Ishikawa (cell line): Measurements from ENCODE around the gene TLK1.

ENCODE experiments used
- CEBPB ChIP-seq: IDR thresholded peaks from 2 replicates; pipeline ENCODE4 v1.6.1; 2012
- CREB1 ChIP-seq: IDR thresholded peaks from 2 replicates; pipeline ENCODE4 v1.6.1; 2012; ENCODE audit warnings: low read depth
- EGR1 ChIP-seq: IDR thresholded peaks from 2 replicates; pipeline ENCODE4 v1.6.1; 2012
- EP300 ChIP-seq: IDR thresholded peaks from 2 replicates; pipeline ENCODE4 v1.6.1; 2012; ENCODE audit warnings: borderline replicate concordance
- FOXM1 ChIP-seq: IDR thresholded peaks from 2 replicates; pipeline ENCODE4 v1.6.1; 2012; ENCODE audit warnings: low read depth, borderline replicate concordance
- MAX ChIP-seq: IDR thresholded peaks from 2 replicates; pipeline ENCODE4 v1.6.1; 2012
- NFIC ChIP-seq: IDR thresholded peaks from 2 replicates; pipeline ENCODE4 v1.6.1; 2012
- RAD21 ChIP-seq: IDR thresholded peaks from 2 replicates; pipeline ENCODE4 v1.6.1; 2012; ENCODE audit warnings: low read depth
- REST ChIP-seq: IDR thresholded peaks from 2 replicates; pipeline ENCODE4 v1.6.1; 2012; ENCODE audit warnings: low read depth, mild to moderate bottlenecking
- TAF1 ChIP-seq: IDR thresholded peaks from 2 replicates; pipeline ENCODE4 v1.6.1; 2012; ENCODE audit warnings: low read depth, mild to moderate bottlenecking
- TCF12 ChIP-seq: IDR thresholded peaks from 2 replicates; pipeline ENCODE4 v1.6.1; 2012; ENCODE audit warnings: low read depth
- TEAD4 ChIP-seq: IDR thresholded peaks from 2 replicates; pipeline ENCODE4 v1.6.1; 2012
- YY1 ChIP-seq: IDR thresholded peaks from 2 replicates; pipeline ENCODE4 v1.6.1; 2012; ENCODE audit warnings: low read depth
- ZBTB7A ChIP-seq: IDR thresholded peaks from 2 replicates; pipeline ENCODE4 v1.6.1; 2012; ENCODE audit warnings: low read depth
- TF ChIP-seq, protein P1 (sequence below): IDR thresholded peaks from 2 replicates; pipeline ENCODE4 v1.6.1; 2012

The TLK1 gene

GRCh38 chr2:171132086-171132485, 28.6 kb downstream of the TLK1 start:
- no peak for TF ChIP-seq YY1
- no peak for TF ChIP-seq RAD21
- no peak for TF ChIP-seq TCF12
- no peak for TF ChIP-seq CEBPB
- no peak for TF ChIP-seq TEAD4
- TF ChIP-seq EP300: no peak
- no peak for TF ChIP-seq MAX
- TF ChIP-seq EGR1: no peak
- TF ChIP-seq REST: no peak
- TF ChIP-seq TAF1: no peak
- TF ChIP-seq FOXM1: no peak
- no peak for TF ChIP-seq CREB1
- no peak for TF ChIP-seq NFIC
- no peak for TF ChIP-seq ZBTB7A
- TF ChIP-seq, protein P1, sequence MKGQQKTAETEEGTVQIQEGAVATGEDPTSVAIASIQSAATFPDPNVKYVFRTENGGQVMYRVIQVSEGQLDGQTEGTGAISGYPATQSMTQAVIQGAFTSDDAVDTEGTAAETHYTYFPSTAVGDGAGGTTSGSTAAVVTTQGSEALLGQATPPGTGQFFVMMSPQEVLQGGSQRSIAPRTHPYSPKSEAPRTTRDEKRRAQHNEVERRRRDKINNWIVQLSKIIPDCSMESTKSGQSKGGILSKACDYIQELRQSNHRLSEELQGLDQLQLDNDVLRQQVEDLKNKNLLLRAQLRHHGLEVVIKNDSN: no peak

- no peak for TF ChIP-seq ZBTB7A
- TF ChIP-seq TCF12: no peak
- TF ChIP-seq, protein P1: no peak
- no peak for TF ChIP-seq CEBPB
- no peak for TF ChIP-seq EGR1
- TF ChIP-seq TAF1: no peak
- no peak for TF ChIP-seq TEAD4
- no peak for TF ChIP-seq CREB1
These were observed 32.2 kb downstream of the TLK1 start for GRCh38 chr2:171128461-171128860.

DNA sequence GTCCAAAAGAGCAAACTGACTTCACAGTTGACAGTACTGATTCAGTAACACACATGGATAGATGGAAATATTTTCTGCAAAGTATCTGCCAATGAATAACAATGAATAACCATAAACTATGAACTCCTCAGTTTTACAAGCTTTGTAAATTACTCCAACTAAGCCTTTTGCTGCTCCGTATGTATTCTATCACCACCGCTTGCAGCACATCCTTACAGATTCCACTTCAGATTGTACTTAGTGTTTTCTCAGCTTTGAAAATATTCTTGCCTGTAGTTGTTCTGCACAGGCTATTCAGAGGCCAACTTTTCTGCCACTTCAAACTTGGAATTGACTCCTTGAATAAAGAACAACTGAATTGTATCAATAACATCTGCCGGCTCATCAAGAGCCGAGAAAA, 36.2 kb downstream of the TLK1 start:
- TF ChIP-seq CEBPB (no peak), NFIC (no peak), FOXM1 (no peak), CREB1 (no peak), RAD21 (no peak), YY1 (no peak), EP300 (no peak), ZBTB7A (no peak), TAF1 (no peak), MAX (no peak), REST (no peak)
- TF ChIP-seq, protein P1: no peak

GRCh38 chr2:171109571-171109970, 51.1 kb downstream of the TLK1 start:
- no peak for TF ChIP-seq REST
- no peak for TF ChIP-seq YY1
- TF ChIP-seq TAF1: no peak
- TF ChIP-seq, protein P1: no peak
- TF ChIP-seq EGR1: no peak
- no peak for TF ChIP-seq EP300
- TF ChIP-seq TCF12: no peak
- TF ChIP-seq TEAD4: no peak
- TF ChIP-seq MAX: no peak
- TF ChIP-seq FOXM1: no peak
- no peak for TF ChIP-seq ZBTB7A
- no peak for TF ChIP-seq CREB1
- TF ChIP-seq CEBPB: no peak
- no peak for TF ChIP-seq RAD21
- no peak for TF ChIP-seq NFIC
